Kidney (tissue), 14 donors: ENCODE results near the gene CHRNE. TPM values are rescaled to one million over a fixed set of nuclear protein-coding genes. Genes with fewer than 3 reads are reported as not detected.

Source experiments
- DNase-seq, 5 donors: peaks; one replicate each; pipeline ENCODE4 v3.0.0-alpha.2; 2013 to 2020
- FAIRE-seq: peaks from 2 replicates; lab custom pipeline; 2012; peaks lifted over from hg19 to GRCh38; lab: Jason Lieb, UNC
- H3K27ac ChIP-seq, 2 donors: one replicate each; pipeline ENCODE4 v1.7.0; 2013; ENCODE audit warnings: low read depth in 2 of 2, low read length in 2 of 2, inconsistent platforms in 1 of 2
- H3K27me3 ChIP-seq: one replicate; pipeline ENCODE4 v1.7.1; 2013; ENCODE audit warnings: low read length, inconsistent platforms; ENCODE audit not compliant: control insufficient read depth, insufficient read depth
- H3K36me3 ChIP-seq, 3 donors: one replicate each; pipeline versions ENCODE4 v1.7.0 to v1.7.1; 2013; ENCODE audit warnings: low read length in 3 of 3, control low read depth in 1 of 3, inconsistent platforms in 1 of 3; ENCODE audit not compliant: insufficient read depth in 3 of 3, control insufficient read depth in 2 of 3
- H3K4me1 ChIP-seq, 3 donors: one replicate each; pipeline versions ENCODE4 v1.7.0 to v1.7.1; 2013; ENCODE audit warnings: low read length in 3 of 3, inconsistent platforms in 1 of 3, low read depth in 1 of 3; ENCODE audit not compliant: control insufficient read depth in 2 of 3, insufficient read depth in 2 of 3
- H3K4me3 ChIP-seq, 3 donors: one replicate each; pipeline versions ENCODE4 v1.7.0 to v1.8.1; 2013; ENCODE audit warnings: low read length in 3 of 3, control low read depth in 1 of 3, inconsistent platforms in 1 of 3
- H3K9ac ChIP-seq, 3 donors: one replicate each; pipeline versions ENCODE4 v1.7.0 to v1.7.1; 2013; ENCODE audit warnings: low read length in 3 of 3, control low read depth in 1 of 3, inconsistent platforms in 1 of 3
- H3K9me3 ChIP-seq, 3 donors: one replicate each; pipeline versions ENCODE4 v1.7.0 to v1.7.1; 2013; ENCODE audit warnings: low read length in 3 of 3, control low read depth in 1 of 3, inconsistent platforms in 1 of 3; ENCODE audit not compliant: control insufficient read depth in 2 of 3, insufficient read depth in 1 of 3
- CTCF ChIP-seq: IDR thresholded peaks from 3 replicates; pipeline ENCODE4 v1.5.1; 2012; ENCODE audit warnings: mild to moderate bottlenecking, moderate library complexity, borderline replicate concordance; ENCODE audit not compliant: insufficient read depth; ENCODE audit errors: extremely low read depth
- intact Hi-C: fragments of 100-400 bp; cut with DNase I; formaldehyde crosslinking; loops from one replicate; pipeline ENCODE4 v1.11.1; 2022
- polyA plus RNA-seq: library from polyadenylated mRNA; stranded (reverse); fragments of 350-450 nt; fragmentation: Illumina TruSeq; extraction: RNeasy Lipid Tissue Mini Kit (QIAGEN cat#74804); gene quantifications from one replicate; pipeline ENCODE4 v1.2.3, GENCODE V29; 2014; ENCODE audit warnings: low read depth, low replicate concordance; ENCODE audit not compliant: insufficient read depth
- total RNA-seq: library from RNA; stranded (reverse); fragmentation: NEBNext Ultra II Directional; extraction: Animal tissue kit (Norgen Biotek cat#: 25700); gene quantifications from one replicate; pipeline ENCODE4 v1.2.1, GENCODE V29; 2021
- donor health status: control.
- donor health status: control.
- donor health status: control.
- donor health status: control.
- donor health status: control.
- donor health status: DM: yes; HTN: yes; CAD: no.
- donor health status: Normal renal cell carcinoma (clear cell type).

Gene CHRNE
- total and polyA plus RNA-seq, 2 donors from 2014 or later: 0.82 to 1.3 TPM

DNA sequence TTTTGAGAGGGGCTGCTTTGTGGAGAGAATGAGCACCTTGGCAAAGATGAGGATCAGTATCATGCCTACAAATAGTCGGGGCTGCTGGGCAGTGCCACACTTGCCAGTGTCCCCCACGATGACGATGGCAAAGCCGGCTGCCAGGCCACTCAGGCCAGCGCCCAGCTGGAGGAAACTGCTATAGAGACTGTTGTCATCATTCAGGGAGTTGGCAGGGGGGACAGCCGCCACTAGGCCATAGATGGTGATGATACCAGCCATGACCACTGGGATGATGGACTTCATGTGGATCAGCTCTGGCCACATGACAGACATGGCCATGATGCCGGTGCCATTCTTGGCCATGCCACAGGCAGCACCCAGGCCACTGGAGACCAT lies 46.0 kb downstream of the CHRNE start:
- no peaks in the 10 kb centered on the region for H3K9me3 ChIP-seq
- no peak overlapping the region for H3K9ac ChIP-seq
- intact Hi-C loops: no loop called here
- FAIRE-seq (no peak), DNase-seq (peak in 1 of 5 donors; percentile 59)
- no peak overlapping the region for H3K27ac ChIP-seq
- peaks cover 0 to 4% (median 0%) of the 10 kb centered on the region in 3 donors for H3K36me3 ChIP-seq
- H3K4me3 ChIP-seq: no peak overlapping the region
- no peaks in the 10 kb centered on the region for H3K27me3 ChIP-seq
- H3K4me1 ChIP-seq: peaks cover 0 to 11% (median 4%) of the 10 kb centered on the region in 3 donors
- TF ChIP-seq CTCF: no peak

DNA sequence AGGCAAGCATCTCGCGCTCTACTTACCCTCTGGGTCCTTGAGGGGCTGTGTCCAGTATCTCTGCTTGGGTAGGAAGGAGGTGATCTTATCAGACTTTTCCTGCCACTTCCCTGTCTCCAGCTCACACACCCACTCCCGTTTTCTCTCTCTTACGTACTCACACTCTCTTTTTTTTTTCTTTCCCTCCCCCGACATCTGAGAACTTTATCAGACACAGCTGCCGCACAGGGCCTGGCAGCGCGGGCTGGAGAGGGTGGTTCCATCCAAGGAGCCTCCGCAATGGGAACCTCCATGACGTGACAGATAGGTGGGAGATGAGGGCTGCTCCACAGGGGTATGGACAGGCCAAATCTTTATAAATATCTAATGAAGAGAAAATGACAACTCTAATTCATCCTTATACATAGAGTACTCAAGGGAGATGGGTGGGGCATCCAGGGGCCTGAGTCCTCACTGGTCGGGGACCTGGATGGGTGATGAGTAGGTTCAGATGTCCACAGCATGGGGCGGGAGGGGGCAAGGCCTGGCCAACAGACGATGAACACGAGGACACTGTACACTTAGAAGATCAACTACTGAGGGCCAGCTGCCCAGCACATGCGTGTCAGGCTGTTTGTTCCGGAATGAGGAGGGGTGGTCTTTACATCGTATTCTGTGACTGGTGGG lies 46.5 kb downstream of the CHRNE start:
- no peak overlapping the region for H3K27ac ChIP-seq

GRCh38 chr17:4854111-4854681 lies 48.7 kb downstream of the CHRNE start:
- Histone ChIP-seq H3K9ac (no peak overlapping the region), H3K4me1 (peaks cover 0 to 21% (median 12%) of the 10 kb centered on the region in 3 donors), H3K4me3 (no peak overlapping the region), H3K9me3 (no peaks in the 10 kb centered on the region), H3K36me3 (no peaks in the 10 kb centered on the region), H3K27me3 (no peaks in the 10 kb centered on the region), H3K27ac (no peak overlapping the region)
- no peak for FAIRE-seq
- peak in 3 of 5 donors; percentile 29 to 50 (median 34) for DNase-seq
- no peak for TF ChIP-seq CTCF
- intact Hi-C loops: no loop called here

More for the DNA sequence above, 46.5 kb downstream of the CHRNE start:
- Histone ChIP-seq H3K4me3 (no peak overlapping the region), H3K9me3 (no peaks in the 10 kb centered on the region), H3K36me3 (peaks cover 0 to 4% (median 0%) of the 10 kb centered on the region in 3 donors), H3K4me1 (peaks cover 0 to 13% (median 4%) of the 10 kb centered on the region in 3 donors), H3K27me3 (no peaks in the 10 kb centered on the region), H3K9ac (no peak overlapping the region)
- intact Hi-C loops: no loop called here
- TF ChIP-seq CTCF: no peak
- DNase-seq: peak in 2 of 5 donors; percentile 42 to 56
- no peak for FAIRE-seq
